ENCODE measurements around the gene PCBD2.
"Not testable (repeated sequence)": the region's sequence is repeated elsewhere in the genome, so short reads cannot be mapped to it uniquely, and the experiment has no call there.

DNA sequence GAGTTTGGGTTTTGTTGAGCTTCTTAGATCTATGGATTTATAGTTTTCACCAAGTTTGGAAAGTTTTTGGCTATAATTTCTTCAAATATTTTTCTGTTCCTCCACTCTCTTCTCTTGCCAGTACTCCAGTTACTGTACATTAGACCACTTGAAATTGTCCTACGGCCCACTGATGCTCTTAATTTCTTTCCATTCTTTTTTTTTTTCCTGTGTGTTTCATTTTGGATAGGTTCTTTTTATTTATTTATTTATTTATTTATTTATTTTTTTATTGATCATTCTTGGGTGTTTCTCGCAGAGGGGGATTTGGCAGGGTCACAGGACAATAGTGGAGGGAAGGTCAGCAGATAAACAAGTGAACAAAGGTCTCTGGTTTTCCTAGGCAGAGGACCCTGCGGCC, 24.0 kb upstream of the PCBD2 start:
- TF ChIP-seq EZH2 (IDR thresholded peaks at IDR 0.05; ENCODE audit: borderline replicate concordance, low read depth, low read length, severe bottlenecking) = not testable (repeated sequence)
- TF ChIP-seq, protein P1, sequence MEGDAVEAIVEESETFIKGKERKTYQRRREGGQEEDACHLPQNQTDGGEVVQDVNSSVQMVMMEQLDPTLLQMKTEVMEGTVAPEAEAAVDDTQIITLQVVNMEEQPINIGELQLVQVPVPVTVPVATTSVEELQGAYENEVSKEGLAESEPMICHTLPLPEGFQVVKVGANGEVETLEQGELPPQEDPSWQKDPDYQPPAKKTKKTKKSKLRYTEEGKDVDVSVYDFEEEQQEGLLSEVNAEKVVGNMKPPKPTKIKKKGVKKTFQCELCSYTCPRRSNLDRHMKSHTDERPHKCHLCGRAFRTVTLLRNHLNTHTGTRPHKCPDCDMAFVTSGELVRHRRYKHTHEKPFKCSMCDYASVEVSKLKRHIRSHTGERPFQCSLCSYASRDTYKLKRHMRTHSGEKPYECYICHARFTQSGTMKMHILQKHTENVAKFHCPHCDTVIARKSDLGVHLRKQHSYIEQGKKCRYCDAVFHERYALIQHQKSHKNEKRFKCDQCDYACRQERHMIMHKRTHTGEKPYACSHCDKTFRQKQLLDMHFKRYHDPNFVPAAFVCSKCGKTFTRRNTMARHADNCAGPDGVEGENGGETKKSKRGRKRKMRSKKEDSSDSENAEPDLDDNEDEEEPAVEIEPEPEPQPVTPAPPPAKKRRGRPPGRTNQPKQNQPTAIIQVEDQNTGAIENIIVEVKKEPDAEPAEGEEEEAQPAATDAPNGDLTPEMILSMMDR (IDR thresholded peaks at IDR 0.05; ENCODE audit: borderline replicate concordance, extremely low read depth, low read length, poor library complexity, severe bottlenecking) = not testable (repeated sequence)

Measured in DND-41 (cell line).